Right renal pelvis (tissue), 4 donors: ENCODE data around the gene GALNT13. TPM values are rescaled to one million over a fixed set of nuclear protein-coding genes. Genes with fewer than 3 reads are reported as not detected.

Experiments used
- DNase-seq, 4 donors: peaks; one replicate each; pipeline ENCODE4 v3.0.0-alpha.2; 2013; ENCODE audit warnings: low read depth in 4 of 4, low spot score in 3 of 4, missing footprints in 1 of 4
- polyA plus RNA-seq, 4 donors: library from polyadenylated mRNA; unstranded; fragments of 120-200 nt; gene quantifications; one replicate each; pipeline ENCODE4 v1.2.1, GENCODE V29; 2013; ENCODE audit not compliant: insufficient read length in 4 of 4

Gene GALNT13
- polyA plus RNA-seq, 4 donors = 1.9 to 2.9 (median 2.4) TPM

DNA sequence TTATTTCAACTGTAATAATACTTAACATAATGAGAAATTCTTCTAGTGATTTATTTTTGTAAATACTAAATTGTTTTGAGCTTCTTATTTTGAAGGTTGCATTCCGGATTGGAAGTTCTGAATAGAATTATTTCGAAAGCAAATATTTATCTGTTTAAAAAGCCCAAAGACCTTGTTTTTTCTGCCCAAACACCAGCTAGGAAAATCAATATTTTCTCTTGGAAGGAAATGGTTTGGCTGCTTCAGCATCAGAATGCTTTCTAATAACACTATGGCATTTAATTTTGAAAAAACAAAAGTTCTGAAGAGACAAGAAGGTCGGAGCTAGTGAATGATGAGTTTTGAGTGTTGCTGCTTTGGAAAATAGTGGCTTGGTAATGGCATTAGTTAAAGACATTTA, 522.9 kb downstream of the GALNT13 start:
- no peak for DNase-seq

- no peak for DNase-seq
Observed at GRCh38 chr2:154400563-154401290, 529.0 kb downstream of the GALNT13 start.

DNA sequence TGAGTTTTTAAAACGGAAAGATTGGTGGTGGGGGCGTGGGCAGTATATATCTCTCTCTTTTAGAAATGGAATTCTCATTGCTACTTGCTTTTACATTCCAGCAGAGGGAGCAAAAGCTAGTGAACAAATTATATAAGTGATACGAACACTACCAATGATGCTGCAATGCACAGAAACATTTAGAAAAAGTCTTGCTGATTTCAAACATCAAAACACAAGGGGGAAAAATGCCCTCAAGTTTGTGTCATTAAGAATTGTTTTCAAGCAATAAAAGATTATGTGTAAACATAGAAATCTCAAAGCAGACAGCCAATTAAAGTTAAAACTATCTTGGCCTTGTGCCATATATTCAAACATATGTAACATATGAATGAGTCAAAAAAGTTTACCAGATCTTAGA, 530.5 kb downstream of the GALNT13 start:
- DNase-seq = peak in 1 of 4 donors; percentile 10

DNA sequence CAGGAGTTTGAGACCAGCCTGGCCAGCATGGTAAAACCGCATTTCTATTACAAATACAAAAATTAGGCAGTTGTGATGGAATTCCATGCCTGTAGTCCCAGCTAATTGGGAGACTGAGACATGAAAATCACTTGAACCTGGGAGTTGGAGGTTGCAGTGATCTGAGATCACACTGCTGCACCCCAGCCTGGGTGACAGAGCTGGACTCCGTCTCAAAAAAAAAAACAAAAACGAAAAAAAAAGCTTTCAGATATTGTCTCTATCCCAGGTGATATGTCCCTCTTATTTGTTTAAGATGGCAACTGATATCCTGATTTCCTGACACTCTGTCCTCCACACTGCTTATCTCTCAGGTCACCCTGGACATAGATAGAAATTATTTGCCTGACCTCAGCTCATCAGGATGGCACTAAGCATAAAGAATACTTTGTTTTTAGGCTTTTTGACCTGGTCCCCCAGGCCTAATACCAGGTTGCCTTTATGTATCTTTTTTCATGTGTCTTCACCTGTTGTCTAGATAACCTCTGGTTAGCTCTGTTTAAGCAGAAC, 531.6 kb downstream of the GALNT13 start:
- DNase-seq = no peak

GRCh38 chr2:154408786-154409185, 537.1 kb downstream of the GALNT13 start:
- no peak for DNase-seq

- no peak for DNase-seq
Observed at GRCh38 chr2:154422251-154422650, 550.5 kb downstream of the GALNT13 start.

- DNase-seq = no peak
Observed at GRCh38 chr2:154425994-154426393, 554.3 kb downstream of the GALNT13 start.

GRCh38 chr2:154427453-154427852, 555.7 kb downstream of the GALNT13 start:
- no peak for DNase-seq

GRCh38 chr2:154428022-154428421, 556.3 kb downstream of the GALNT13 start:
- DNase-seq = no peak

GRCh38 chr2:154433010-154433409, 561.3 kb downstream of the GALNT13 start:
- no peak for DNase-seq

- DNase-seq = no peak
Observed at GRCh38 chr2:154437104-154437503, 565.4 kb downstream of the GALNT13 start.

DNA sequence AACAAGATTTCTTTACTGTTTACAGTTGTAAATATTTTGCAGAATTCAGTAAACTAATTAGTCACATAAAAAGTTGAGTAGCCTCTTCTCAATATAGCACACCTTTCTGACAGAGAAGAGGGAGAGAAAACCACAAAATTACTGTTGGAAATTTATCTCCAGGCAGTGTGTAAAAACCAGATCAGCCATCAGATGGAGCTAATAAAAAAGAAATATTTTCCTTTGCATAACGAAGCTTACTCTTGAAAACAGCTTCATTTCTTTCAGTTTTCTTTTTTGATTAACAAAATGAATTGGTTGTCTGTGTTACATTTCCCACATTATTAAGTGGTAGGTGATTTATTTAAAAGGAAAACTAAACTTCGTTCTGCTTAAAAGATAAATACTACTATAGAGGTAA, 567.4 kb downstream of the GALNT13 start:
- DNase-seq = no peak

GRCh38 chr2:154443919-154444318, 572.2 kb downstream of the GALNT13 start:
- no peak for DNase-seq

DNA sequence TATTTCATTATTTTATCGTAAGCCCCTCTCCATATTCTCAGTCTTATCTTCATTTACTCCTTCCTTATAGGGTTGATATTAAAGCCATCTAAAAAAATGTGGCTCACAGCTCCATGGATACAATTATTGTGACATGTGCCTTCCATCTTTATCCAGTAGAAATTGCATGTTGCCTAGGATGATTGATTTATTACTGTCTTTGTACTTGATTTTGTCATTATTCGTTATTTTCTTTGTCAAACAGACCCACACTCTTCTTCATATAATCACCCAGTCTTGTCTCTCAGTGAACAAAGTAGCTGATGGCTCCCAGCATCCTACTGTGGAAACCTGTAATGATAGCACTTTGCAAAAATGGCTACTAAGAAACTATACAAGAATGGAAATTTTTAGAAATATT, 574.6 kb downstream of the GALNT13 start:
- DNase-seq = no peak

DNA sequence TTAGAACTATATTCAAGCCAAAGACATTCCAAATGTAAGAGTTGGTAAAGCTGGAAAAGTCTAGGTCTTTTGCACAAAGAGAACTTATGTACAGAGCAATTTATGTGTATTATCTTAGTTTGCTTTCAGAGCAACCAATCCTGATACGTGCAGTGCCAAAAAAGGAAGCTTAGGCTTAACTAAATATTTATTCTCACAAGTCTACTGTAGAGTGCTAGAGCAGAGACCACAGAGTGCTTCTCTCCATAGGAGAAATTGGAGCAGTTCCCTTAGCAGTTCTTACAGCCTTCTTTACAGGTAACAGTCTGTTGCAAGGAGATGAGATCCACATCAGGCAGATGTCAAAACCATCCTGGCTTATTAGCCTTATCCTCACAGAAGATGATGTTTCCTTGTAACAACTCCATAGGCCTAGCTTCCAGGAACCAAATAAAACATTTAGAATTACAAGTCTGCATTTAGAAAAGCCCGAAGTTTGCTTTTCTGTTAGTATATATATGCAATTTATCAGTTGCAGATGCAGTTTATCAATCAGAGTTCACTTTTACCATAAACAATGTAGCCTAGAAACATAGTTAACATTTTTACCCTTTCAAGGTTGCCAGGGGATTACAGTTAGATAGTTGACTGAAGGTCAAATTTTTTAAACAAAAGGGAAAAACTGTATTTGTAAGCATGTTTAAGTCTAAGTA, 576.2 kb downstream of the GALNT13 start:
- no peak for DNase-seq

- DNase-seq = no peak
Observed at GRCh38 chr2:154449951-154450658, 578.4 kb downstream of the GALNT13 start.

DNA sequence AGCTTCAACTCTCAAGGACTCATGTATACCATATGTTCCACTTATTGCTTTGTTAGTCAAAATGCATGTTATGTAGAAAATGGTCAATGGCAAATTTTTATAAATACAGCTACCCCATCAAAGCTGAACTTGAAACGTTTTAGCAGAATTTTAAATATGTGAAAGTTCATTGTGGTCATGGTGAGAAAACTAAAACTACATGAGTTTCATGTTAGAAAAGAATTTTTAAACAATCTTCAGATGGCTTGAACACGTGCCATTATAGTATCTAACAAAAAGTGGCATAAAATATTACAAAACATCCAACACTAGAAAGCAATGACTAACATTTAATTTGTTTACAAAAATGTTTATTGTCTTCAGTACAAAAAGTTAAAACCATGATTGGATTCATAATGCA, 580.7 kb downstream of the GALNT13 start:
- no peak for DNase-seq

GRCh38 chr2:154452906-154453493, 581.3 kb downstream of the GALNT13 start:
- DNase-seq = no peak

GRCh38 chr2:154455166-154455565, 583.4 kb downstream of the GALNT13 start:
- DNase-seq = no peak

GRCh38 chr2:154455866-154456265, 584.1 kb downstream of the GALNT13 start:
- DNase-seq = no peak

DNA sequence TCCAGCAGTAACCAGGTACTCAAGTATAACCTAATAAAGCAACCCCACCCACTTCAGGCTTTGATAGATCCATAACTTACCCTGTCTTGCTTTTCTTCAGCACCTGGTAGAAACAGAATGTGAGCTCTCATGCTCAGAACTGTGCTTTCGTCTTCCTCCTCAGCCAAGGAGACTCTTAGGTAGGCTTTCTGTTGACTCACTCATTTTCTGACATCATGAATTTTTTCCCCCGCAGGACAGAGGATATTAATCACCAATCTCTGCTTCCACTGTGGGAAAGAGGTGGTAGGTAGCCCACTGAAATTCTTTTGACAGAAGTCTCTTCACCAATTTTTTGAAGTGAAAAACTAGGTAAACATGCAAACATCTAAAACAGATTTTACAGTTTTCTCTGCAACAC, 585.6 kb downstream of the GALNT13 start:
- DNase-seq = no peak
